B cell (primary cell): ENCODE measurements around the gene DCHS2.

Source experiments
- EZH2 ChIP-seq: IDR thresholded peaks from 2 replicates; pipeline ENCODE4 v1.6.1; 2012; ENCODE audit warnings: borderline replicate concordance, low read depth, mild to moderate bottlenecking, moderate library complexity, low read length; ENCODE audit not compliant: insufficient read depth, poor library complexity, severe bottlenecking
- TF ChIP-seq, protein P1 (sequence below): fragments of 200-600 bp; IDR thresholded peaks from one replicate; pipeline ENCODE4 v1.8.0; 2022; ENCODE audit warnings: antibody characterized with exemption, mild to moderate bottlenecking

DNA sequence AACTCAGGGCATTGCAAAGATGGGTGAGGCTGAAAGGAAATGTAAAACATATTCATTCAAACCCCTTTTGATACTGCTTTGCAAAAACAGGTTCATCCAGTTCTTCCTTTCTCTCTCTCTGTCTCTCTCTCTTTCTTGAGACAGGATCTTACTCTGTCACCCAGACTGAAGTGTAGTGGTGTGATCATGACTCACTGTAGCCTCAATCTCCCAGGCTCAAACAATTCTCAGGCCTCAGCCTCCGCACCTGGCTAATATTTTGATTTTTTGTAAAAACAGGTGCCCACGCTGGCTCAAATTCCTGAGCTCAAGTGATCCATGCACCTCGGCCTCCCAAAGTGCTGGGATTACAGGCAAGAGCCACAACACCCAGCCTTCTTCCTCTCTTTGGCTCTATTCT lies 15.6 kb upstream of the DCHS2 start:
- TF ChIP-seq, protein P1, sequence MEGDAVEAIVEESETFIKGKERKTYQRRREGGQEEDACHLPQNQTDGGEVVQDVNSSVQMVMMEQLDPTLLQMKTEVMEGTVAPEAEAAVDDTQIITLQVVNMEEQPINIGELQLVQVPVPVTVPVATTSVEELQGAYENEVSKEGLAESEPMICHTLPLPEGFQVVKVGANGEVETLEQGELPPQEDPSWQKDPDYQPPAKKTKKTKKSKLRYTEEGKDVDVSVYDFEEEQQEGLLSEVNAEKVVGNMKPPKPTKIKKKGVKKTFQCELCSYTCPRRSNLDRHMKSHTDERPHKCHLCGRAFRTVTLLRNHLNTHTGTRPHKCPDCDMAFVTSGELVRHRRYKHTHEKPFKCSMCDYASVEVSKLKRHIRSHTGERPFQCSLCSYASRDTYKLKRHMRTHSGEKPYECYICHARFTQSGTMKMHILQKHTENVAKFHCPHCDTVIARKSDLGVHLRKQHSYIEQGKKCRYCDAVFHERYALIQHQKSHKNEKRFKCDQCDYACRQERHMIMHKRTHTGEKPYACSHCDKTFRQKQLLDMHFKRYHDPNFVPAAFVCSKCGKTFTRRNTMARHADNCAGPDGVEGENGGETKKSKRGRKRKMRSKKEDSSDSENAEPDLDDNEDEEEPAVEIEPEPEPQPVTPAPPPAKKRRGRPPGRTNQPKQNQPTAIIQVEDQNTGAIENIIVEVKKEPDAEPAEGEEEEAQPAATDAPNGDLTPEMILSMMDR = no peak
- TF ChIP-seq EZH2 = no peak
